LNCAP (cell line): ENCODE measurements around the gene FYB2.

Source experiments
- TF ChIP-seq, protein P1 (sequence below): fragments of 450-650 bp; IDR thresholded peaks from 2 replicates; pipeline ENCODE4 v1.5.1; 2017; ENCODE audit warnings: mild to moderate bottlenecking

Gene FYB2

GRCh38 chr1:56788588-56788987 lies 30.6 kb downstream of the FYB2 start:
- TF ChIP-seq, protein P1, sequence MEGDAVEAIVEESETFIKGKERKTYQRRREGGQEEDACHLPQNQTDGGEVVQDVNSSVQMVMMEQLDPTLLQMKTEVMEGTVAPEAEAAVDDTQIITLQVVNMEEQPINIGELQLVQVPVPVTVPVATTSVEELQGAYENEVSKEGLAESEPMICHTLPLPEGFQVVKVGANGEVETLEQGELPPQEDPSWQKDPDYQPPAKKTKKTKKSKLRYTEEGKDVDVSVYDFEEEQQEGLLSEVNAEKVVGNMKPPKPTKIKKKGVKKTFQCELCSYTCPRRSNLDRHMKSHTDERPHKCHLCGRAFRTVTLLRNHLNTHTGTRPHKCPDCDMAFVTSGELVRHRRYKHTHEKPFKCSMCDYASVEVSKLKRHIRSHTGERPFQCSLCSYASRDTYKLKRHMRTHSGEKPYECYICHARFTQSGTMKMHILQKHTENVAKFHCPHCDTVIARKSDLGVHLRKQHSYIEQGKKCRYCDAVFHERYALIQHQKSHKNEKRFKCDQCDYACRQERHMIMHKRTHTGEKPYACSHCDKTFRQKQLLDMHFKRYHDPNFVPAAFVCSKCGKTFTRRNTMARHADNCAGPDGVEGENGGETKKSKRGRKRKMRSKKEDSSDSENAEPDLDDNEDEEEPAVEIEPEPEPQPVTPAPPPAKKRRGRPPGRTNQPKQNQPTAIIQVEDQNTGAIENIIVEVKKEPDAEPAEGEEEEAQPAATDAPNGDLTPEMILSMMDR: no peak

DNA sequence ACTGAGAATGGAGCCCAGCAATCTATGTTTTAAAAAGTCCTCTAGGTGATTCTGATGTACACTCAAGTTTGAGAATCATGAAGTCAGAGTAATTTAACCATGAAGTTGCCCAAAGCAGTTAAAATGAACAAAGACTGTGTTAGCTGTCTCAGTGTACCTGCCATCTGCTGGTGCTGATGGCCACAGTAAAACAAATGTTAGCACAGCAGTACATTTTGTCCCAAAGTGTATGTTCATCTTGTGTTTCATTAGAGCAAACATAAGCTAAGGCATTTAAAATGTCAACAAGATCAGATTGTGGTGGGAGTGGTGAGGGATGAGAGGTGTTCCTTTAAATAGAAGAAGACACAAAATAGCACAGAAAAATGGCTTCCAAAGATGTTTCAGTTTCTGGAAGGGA lies 31.1 kb downstream of the FYB2 start:
- TF ChIP-seq, protein P1: no peak

- TF ChIP-seq, protein P1: no peak
These were observed 31.9 kb downstream of the FYB2 start for GRCh38 chr1:56787330-56787729.

DNA sequence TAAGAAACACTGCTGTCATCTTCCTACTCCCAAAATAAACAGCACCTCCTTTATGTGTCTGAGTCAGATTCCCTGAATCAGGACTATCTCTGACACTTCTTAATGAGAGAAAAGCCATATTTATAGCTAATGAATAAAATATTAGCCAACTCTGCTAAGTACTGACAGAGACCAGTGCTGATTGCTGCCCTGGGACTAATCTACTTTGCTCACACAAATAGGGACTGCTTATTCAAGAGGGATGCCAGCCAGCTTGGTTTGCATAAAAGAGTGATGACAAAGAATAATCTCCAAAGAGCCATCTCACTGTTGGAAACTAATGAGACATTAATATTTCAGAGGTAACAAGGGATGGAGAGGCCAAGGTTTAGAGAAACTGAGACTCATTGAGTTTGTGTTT lies 36.4 kb downstream of the FYB2 start:
- TF ChIP-seq, protein P1: no peak

DNA sequence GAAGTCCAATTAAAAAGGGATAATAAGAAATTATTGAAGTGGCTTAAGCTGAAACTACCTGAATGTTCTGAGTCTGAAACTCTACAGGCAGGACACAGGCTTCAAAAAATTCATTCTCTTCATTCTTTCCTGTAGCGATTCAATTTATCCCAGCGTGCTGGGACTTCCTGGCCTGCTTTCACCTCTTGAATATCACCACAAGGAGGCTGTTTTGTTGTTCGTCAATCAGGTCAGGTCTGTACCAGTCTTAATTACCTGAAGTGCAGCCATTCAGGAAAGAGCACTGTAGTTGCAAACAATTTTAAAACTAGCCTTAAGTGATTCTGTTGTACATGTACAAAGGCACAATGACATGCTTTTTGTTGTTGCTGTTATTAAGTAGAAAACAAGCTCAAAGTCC lies 38.4 kb downstream of the FYB2 start:
- TF ChIP-seq, protein P1: no peak

- TF ChIP-seq, protein P1: no peak
These were observed 39.0 kb downstream of the FYB2 start for GRCh38 chr1:56780128-56780750.

- TF ChIP-seq, protein P1: no peak
These were observed 41.2 kb downstream of the FYB2 start for GRCh38 chr1:56777972-56778371.

- TF ChIP-seq, protein P1: no peak
These were observed 45.1 kb downstream of the FYB2 start for GRCh38 chr1:56774067-56774609.
